ENCODE results near the gene GALNT12.

GALNT12 gene

DNA sequence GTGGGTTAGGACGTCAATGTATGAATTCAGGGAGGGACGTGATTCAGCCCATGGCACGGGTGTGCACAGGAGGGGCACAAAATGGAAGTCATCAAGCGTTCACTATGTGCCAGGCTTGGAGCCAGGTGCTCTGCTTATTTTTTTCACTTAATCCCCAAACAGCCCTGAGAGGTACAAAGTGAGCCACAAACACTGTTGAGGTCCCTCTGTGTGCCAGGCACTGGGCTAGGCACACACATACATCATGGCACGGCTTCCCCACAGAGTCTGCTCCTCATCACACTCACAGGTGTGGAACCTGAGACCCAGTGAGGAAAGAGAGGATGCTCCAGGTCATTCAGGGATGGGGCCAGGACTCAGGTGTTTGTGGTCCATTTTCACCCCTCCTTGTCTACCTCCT lies 68.1 kb downstream of the GALNT12 start:
- FAIRE-seq (no peak), DNase-seq (ENCODE audit: insufficient read length, low spot score) (no peak)

DNA sequence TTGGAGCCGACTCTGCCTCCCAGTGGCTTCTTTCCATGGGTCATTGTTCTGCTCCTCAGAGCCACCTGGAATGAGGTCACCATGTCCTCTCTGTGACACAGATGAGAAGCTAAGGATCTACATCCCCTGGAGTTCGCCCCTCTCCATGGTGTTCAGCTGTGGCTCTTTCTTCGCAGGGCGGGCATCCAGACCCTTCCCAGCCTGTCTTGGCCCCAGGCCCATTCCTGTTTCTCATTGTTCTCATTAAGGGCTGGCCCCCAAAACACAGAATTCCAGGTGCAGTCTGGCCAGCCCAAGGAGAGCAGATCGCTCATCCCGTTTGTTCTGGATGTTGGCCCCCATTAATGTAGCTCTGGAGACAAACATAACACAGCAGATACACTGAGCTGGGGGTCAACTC lies 69.8 kb downstream of the GALNT12 start:
- DNase-seq (ENCODE audit: insufficient read length, low spot score): no peak
- no peak for FAIRE-seq

DNA sequence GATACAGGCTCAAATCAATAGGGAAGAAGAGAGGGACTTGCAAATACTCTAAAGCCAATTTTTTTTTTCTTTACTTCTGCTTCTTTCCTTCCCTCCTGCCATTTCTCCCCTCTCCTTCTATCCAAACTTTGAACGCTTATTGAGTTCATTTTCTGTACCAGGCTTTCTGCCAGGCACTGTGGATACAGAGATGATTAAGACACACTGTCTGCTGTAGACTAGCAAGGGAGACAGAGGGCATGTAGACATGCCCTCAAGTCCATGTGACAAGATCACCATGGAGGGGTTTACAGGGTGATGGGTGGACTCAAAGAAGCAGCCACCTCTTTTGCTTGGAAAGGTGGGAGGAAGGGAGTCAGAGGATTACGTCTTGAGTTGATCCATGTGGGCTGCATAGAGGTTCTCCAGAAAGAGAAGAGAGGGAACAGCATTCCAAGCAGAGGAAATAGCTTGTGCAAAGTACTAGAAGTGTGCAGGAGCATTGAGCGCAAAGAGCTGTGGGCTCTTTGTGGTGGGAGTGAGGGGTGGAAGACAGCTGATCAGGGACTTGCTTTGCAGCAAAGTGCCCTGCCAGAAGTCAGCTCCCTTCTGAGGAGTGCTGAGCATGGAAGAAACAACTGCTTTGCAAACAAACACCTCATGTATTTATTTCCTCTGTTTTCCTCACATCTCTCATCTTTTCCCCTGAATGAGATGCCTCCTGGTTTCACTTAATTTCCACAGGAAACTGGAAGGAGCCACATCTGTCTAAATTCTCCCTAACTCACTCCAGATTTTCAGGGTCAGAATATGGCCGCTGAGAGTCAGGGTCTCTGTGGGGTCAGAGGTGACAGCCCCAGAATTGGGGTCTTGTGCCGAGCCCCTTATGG lies 71.9 kb downstream of the GALNT12 start:
- FAIRE-seq (no peak), DNase-seq (ENCODE audit: insufficient read length, low spot score) (no peak)

DNA sequence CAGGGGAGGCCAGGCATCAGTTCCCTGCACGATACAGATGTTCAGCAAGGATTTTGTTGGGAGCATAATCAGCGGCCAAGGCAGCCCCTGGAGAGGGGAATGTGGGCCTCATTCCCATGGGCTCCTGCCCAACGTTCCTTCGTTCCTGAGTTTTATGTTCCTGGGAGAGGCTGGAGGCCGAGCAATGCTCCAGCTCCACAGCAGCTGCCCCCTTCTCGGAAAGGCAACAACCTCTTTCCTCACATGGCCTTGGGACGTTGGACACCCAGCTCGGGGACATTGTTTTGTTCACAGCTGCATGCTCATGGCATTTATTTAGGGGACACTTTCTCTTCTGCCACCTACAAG lies 72.5 kb downstream of the GALNT12 start:
- FAIRE-seq (no peak), DNase-seq (ENCODE audit: insufficient read length, low spot score) (no peak)

DNA sequence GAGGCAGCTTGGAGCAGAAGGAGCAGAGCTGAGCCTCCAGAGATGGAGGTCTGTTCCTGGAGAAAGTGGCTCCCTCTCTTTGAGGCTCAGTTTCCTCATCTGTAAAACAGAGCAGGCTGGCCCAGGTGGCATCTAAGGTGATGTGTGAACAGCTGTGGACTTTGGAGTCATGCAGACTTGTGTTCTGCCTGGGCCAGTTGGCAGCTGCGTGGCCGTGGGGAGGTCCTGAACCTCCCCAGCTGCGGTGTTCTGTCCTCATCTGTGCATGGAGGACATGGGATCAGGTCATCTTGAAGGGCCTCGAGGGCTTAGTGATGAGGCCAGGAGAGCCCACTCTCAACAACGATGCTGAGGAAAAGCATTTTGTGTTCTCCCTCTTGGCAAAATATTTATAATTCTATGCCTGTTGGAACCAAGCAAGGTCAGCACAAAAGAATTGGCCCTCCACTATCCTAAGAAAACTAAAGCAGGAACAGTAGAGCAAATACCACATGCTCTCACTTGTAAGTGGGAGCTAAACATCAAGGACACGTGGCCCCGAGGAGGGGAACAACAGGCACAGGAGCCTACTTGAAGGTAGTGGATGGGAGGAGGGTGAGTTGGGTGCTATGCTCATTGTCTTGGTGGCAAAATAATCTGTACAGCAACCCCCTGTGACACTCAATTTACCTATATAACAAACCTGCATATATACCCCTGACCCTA lies 73.0 kb downstream of the GALNT12 start:
- FAIRE-seq (no peak), DNase-seq (ENCODE audit: insufficient read length, low spot score) (no peak)

DNA sequence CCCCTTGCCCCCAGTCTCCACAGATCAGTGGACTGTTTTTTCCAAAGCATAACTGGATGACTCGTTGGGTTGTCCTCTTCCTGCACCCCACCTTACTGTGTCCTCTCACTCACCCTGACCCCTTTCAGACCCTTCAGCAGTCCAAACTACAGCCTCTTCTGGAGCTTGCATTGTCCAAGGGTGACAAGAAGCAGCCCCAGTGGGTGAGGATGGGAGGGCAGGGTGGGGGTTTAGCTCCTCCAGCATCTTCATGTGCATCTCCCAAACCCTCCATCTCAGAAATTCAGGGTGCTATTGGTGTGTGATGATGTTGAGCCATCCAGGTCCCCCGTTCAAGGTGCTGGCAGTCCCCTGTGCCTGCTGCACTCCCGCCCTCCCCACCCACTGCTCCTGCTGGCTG lies 73.9 kb downstream of the GALNT12 start:
- FAIRE-seq: no peak
- no peak for DNase-seq (ENCODE audit: insufficient read length, low spot score)

DNA sequence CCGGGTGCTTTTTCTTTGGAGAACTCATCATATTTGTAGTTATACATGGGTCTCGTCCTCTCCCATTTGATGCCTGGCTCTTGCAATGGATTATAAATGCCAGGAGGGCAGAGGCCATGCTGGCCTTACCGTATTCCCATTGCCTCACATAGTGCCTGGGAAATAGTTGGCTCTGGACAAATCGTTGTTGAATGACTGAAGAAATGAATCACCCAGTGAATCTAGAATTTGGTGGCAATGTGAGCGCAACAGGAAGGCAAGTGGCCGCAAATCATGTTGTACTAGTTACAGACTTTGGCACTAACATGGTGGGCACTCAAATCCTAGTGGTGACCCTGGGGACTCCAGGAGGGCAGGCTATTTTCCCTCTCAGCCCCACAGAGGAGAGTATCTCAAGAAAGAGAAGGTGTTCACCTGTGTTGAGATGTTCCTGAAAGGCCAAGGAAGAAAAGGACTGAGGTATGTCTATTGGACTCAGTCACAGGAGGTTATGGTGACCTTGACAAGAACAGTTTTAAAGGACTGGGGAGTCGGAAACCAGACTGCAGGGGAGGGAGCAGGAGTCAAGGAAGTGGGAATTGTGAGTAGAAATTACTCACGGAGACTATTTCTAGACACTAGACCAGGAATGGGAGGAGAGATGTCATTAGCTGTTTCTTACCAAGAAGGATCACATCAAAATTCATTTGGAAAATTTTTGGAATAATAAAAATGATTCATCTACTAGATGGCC lies 74.5 kb downstream of the GALNT12 start:
- FAIRE-seq (no peak), DNase-seq (ENCODE audit: insufficient read length, low spot score) (no peak)

DNA sequence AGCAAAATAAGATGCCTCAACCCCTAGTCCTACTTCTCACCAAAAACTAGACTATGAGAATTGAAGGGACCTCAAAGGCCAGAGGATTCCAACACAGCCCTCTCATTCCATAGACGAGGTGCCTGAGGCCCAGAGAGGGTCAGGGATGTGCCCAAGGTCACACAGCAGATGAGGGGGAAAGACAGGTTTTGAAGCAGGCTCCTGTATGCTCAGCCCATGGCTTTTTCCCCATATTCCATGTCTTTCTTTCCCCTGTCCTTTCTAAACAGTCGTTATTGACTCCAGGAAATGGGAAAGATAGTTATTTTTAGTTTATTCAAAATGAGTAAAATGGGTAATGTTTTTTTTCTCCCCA lies 75.1 kb downstream of the GALNT12 start:
- no peak for FAIRE-seq

DNA sequence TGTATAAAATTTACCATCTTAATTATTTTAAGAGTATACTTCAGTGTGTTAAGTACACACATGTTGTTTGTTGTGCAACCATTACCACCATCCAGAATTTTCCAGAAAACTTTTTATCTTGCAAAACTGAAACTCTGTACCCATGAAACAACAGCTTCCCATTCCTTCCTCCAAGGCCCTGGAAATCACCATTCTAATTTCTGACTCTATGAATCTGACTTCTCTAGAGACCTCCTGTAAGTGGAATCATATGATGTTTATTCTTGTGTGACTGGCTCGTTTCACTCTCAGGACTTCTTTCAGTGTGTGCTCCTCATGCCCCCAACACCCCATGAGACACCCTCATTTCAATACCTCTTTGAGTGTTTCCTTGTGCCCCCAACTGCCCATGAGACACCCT lies 75.8 kb downstream of the GALNT12 start:
- FAIRE-seq: no peak
- no peak for DNase-seq (ENCODE audit: insufficient read length, low spot score)

More for the DNA sequence above, 75.1 kb downstream of the GALNT12 start:
- DNase-seq (ENCODE audit: insufficient read length, low spot score): no peak

DNA sequence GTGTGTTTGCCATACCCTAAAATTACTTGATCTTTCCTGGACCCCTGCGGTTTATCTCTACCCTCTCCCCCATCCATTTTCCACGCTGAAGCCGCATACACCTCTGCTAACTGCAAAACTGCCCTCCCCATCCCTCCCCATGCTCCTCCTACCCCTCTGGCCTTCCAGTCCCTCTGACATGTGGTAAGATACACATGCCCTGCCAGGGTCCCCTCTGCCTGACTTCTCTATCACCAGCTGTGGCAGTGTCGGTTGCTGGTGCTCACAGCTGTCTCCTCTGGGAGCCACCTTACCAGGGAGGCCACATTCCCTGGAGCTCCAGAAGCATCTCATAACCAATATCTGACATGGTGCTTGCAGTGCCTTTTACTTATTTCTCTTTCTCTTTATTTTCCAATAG lies 77.4 kb downstream of the GALNT12 start:
- FAIRE-seq: no peak
- DNase-seq (ENCODE audit: insufficient read length, low spot score): no peak

DNA sequence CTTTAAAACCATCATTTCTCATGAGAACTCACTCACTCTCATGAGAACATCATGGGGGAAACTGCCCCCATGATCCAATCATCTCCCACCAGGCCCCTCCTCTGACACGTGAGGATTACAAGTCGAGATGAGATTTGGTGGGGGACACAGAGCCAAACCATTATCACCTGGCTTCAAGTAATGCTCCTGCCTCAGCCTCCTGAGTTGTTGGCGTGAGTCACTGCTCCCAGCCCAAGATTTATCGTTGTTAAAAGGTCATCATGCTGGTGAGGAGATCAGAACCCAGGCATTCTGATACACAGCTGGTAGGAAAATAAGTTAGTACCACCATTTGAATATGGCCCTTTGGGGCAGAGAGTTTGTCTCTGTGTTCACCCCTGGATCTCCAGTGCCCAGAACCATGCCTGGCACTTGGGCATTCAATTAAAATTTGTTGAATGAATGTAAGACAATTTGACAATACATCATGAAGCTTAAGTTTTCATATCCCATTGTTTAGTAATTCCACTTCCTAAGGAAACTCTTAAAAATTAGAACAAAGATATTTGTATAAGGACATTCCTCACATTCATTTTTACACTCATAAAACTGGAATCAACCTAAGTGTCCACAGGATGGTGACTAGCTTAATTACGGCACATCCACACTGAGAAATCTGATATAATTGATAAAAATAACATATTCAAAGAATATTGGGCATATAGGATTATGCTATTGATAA lies 78.3 kb downstream of the GALNT12 start:
- DNase-seq (ENCODE audit: insufficient read length, low spot score) (no peak), FAIRE-seq (no peak)

DNA sequence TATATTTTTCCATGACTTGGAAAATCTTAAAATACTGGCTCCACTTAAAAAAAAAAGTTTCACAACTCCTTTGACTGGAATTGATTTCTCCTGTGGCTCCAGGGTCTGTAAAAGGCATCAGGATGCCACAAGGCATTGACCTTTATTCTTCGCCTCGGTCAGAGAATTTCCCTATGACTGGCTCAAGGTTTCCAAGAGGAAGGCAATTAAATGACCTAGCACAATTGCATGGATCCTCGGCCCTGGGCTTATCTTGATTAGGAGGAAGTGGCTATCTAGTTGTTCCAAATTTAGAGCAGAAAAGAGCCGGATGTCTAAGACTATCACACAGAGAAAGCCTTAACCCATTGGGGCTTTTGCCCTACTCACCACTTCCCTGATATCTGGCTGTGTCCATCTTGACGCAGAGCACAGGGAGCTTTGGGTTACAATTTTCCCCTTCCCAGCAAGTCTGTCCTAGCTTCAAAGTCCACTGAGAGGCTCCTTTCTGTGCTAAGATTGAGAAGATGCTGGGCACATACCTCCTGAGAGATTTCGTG lies 79.3 kb downstream of the GALNT12 start:
- FAIRE-seq: no peak
- no peak for DNase-seq (ENCODE audit: insufficient read length, low spot score)

DNA sequence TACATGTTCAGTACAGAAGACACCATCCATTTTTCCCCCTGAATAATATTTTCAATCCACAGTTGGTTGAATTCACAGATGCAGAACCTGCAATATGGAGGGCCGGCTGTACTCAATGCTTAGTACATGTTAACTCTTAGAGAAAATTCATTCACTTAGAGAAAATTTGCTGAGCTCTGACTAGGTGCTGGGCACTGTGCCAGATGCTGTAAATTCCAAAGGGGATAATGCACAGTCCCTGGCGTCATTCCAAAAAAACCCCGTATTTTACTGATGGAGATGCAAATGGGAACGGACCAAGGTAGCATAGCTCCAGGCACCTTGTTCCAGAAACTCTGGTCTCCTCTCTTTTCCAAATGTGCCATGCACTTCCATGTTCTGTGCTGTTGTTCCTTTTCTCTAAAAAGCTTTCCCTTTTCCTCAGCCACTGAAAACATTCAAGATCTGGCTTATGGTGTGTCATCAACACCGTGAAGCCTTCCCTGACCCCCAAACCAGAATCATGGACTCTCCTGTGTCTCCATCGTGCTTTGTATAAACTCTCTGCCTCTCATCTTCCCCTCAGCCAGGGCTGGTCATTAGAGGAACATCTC lies 80.5 kb downstream of the GALNT12 start:
- FAIRE-seq (no peak), DNase-seq (ENCODE audit: insufficient read length, low spot score) (no peak)

DNA sequence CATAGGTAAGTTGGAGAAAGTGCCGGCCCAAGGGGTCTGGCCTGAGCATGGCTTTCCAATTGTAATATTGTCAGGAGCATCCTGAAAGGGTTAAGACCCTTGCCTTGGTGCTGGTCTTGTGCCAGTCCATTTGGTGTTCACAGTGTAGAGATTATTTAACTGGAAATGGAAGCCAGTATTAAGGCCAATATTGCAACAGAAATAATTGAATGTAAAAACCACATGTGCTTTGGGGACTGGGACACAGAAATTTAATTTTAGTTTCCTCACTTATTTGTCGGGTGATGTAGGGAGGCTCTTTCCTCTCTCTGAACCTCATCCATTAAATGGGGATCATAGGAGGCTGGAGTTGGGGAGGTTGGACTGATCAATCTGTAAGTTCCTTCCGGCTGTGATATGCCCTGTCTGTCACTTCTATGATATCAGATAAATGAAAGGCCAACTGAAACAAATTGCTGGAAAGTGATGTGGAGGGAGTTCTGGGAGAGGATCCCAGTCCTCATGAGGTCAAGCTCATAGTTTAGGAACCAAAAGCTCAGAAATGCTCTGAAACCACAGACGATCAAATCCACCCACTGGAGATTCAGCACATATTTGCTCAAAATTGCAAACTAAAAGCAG lies 81.4 kb downstream of the GALNT12 start:
- no peak for FAIRE-seq

DNA sequence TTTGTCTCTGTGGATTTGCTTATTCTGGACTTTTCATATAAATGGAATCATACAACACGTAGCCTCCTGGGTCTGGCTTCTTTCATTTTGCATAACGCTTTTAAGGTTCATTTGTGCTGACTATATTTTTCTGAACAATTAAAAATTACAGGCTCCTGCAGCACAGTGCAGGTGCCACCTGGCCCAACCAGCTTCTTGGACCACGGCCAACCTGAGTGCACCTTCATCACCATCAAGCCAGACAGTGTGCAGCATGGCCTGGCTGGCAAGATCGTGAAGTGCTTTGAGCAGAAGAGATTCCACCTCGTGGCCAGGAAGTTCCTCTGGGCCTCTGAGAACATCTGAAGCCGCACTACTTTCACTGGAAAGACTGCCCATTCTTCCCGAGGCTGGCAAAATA lies 82.8 kb downstream of the GALNT12 start:
- no peak for FAIRE-seq

More for the DNA sequence above, 81.4 kb downstream of the GALNT12 start:
- no peak for DNase-seq (ENCODE audit: insufficient read length, low spot score)

DNA sequence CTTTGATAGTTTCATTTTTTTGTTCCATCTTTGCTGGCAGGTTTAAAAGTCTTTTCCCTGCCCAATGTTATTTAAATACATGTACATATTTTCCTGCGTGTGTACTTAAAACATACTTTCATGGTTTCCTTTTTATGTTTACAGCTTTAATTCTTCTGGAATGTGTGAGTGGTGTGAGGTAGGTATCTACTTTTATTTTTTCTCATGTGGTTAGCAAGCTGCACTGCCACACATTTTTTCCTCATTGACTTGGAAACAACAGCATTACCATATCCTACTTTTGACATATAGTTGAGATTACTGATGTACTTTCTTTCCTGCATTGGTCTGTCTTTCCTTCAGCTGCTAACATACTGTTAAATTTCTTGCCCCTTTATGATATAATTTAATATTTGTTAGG lies 84.8 kb downstream of the GALNT12 start:
- FAIRE-seq: no peak

More for the DNA sequence above, 82.8 kb downstream of the GALNT12 start:
- DNase-seq (ENCODE audit: insufficient read length, low spot score): no peak

DNA sequence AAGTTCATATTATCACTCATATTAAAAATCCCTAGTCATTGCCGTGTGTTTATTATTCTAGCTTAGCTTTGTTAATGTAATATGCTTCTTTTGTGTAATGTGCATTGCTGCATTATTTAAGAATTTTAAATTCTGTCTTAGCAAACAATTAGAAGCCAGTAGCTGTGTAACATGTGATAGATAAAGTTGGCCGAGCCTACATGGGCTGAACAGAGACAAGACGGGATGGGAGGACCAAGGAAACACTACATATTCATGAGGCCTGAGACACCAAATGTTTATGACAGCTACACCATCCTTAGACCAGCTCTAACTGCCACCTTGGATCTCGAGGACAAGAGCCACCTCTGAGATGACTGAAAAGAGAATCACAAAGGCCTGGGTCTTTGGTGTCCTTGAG lies 85.2 kb downstream of the GALNT12 start:
- DNase-seq (ENCODE audit: insufficient read length, low spot score) (no peak), FAIRE-seq (no peak)

More for the DNA sequence above, 84.8 kb downstream of the GALNT12 start:
- DNase-seq (ENCODE audit: insufficient read length, low spot score): no peak

DNA sequence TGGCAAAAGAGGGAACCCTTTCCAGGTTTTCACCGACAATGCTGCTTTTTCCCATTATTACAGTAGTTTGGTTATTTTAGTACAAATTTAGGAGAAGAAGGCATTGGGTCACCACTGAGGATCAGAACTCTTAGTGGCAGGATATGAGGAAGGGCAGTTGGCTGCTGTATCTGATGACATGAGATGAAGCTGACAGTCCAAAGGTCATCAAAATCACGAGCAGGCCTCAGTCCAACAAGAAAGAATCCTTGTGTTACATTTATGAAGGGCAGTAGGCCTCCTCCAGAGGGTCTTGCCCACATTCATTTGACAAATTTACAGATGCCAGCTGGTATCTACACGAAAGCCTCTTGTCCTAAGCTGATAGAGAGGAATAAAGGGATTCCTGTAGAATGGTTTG lies 86.7 kb downstream of the GALNT12 start:
- FAIRE-seq (no peak), DNase-seq (ENCODE audit: insufficient read length, low spot score) (no peak)

DNA sequence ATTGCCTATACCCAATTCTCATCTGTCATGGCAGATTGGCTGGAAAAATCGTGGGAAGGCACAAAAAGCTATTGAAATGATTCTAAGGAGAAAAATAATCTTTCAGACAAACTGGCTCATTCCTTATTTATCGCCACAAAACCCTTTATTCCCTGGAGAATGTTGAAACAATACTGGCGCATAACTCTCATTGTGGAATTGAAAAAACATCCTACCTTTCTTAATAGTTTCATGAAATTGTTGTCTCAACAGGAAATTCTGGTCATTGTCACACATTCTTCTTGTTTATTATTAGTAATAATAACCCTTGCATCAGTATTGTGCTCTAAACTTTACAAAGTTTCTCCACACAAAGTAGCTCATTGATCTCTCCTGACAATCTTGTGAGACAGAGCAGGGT lies 87.3 kb downstream of the GALNT12 start:
- DNase-seq (ENCODE audit: insufficient read length, low spot score): no peak
- no peak for FAIRE-seq

DNA sequence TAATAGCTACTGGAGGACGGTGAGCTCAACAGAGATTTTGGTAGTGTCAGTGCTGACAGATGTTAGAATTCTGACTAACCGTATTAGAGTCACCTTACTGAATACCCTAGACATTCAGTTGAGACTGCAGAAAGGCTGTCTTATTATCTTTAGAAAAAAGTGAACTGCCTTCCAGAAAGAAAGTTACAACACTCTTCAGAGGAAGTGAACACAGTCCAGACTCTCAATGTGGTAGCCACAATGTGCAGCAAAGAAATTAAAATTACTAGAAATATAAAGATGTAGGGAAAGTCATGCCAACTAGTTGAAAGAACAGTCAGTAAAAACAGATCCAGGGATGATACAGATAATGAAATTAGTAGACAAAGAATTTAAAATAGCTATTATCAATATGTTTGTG lies 89.2 kb downstream of the GALNT12 start:
- FAIRE-seq (no peak), DNase-seq (ENCODE audit: insufficient read length, low spot score) (no peak)
